Endothelial cell (in vitro differentiated cells): Measurements from ENCODE around the gene EOGT. TPM values are rescaled to one million over a fixed set of nuclear protein-coding genes. Genes with fewer than 3 reads are reported as not detected.

ENCODE experiments used
- DNase-seq: peaks from one replicate; pipeline ENCODE4 v3.0.0; 2021; ENCODE audit warnings: low spot score
- H3K27ac Mint-ChIP-seq: one replicate; pipeline ENCODE4 v1.8.0; 2021; ENCODE audit warnings: mixed read lengths, inconsistent platforms; ENCODE audit not compliant: unreplicated experiment
- H3K27me3 Mint-ChIP-seq: one replicate; pipeline ENCODE4 v1.8.0; 2021; ENCODE audit warnings: mild to moderate bottlenecking, moderate library complexity, mixed read lengths, inconsistent platforms; ENCODE audit not compliant: unreplicated experiment
- H3K36me3 Mint-ChIP-seq: one replicate; pipeline ENCODE4 v1.8.0; 2021; ENCODE audit warnings: mild to moderate bottlenecking, low read depth, mixed read lengths, inconsistent platforms; ENCODE audit not compliant: unreplicated experiment
- H3K4me1 Mint-ChIP-seq: one replicate; pipeline ENCODE4 v1.8.0; 2021; ENCODE audit warnings: mild to moderate bottlenecking, mixed read lengths, inconsistent platforms; ENCODE audit not compliant: unreplicated experiment
- H3K4me3 Mint-ChIP-seq: one replicate; pipeline ENCODE4 v1.8.0; 2021; ENCODE audit warnings: mild to moderate bottlenecking, mixed read lengths, inconsistent platforms; ENCODE audit not compliant: unreplicated experiment
- H3K9me3 Mint-ChIP-seq: one replicate; pipeline ENCODE4 v1.8.0; 2021; ENCODE audit warnings: mixed read lengths, inconsistent platforms; ENCODE audit not compliant: unreplicated experiment
- CTCF ChIP-seq: fragments of 200-600 bp; sonication (generic); IDR thresholded peaks from one replicate; pipeline ENCODE4 v1.5.0; 2021; ENCODE audit warnings: antibody characterized with exemption; ENCODE audit not compliant: unreplicated experiment
- total RNA-seq: library from RNA; stranded (reverse); fragmentation: NEBNext Ultra II Directional; extraction: Animal tissue kit (Norgen Biotek cat#: 25700); gene quantifications from one replicate; pipeline ENCODE4 v1.2.1, GENCODE V29; 2021; ENCODE audit not compliant: unreplicated experiment

Gene EOGT
- total RNA-seq, 1 donor from 2014 or later, result 165 TPM

GRCh38 chr3:69032737-69033136 is 19.3 kb upstream of the EOGT start:
- H3K27me3 Mint-ChIP-seq, result no peaks in the 10 kb centered on the region
- H3K36me3 Mint-ChIP-seq, result peaks cover 35% of the 10 kb centered on the region
- no peaks in the 10 kb centered on the region for H3K4me1 Mint-ChIP-seq
- no peak for TF ChIP-seq CTCF
- no peak for DNase-seq
- no peak overlapping the region for H3K27ac Mint-ChIP-seq
- no peaks in the 10 kb centered on the region for H3K9me3 Mint-ChIP-seq
- no peak overlapping the region for H3K4me3 Mint-ChIP-seq

GRCh38 chr3:69032142-69032541 is 18.7 kb upstream of the EOGT start:
- no peak overlapping the region for H3K27ac Mint-ChIP-seq
- DNase-seq, result no peak

GRCh38 chr3:69031635-69032034 is 18.2 kb upstream of the EOGT start:
- no peaks in the 10 kb centered on the region for H3K9me3 Mint-ChIP-seq

More at GRCh38 chr3:69032142-69032541, 18.7 kb upstream of the EOGT start:
- Mint-ChIP-seq H3K4me3 (no peak overlapping the region), H3K9me3 (no peaks in the 10 kb centered on the region), H3K4me1 (no peaks in the 10 kb centered on the region), H3K27me3 (no peaks in the 10 kb centered on the region), H3K36me3 (peaks cover 35% of the 10 kb centered on the region)
- TF ChIP-seq CTCF, result no peak

GRCh38 chr3:69020857-69021256 is 7.4 kb upstream of the EOGT start:
- no peak for DNase-seq
- TF ChIP-seq CTCF, result no peak
- Mint-ChIP-seq H3K9me3 (no peaks in the 10 kb centered on the region), H3K27me3 (peaks cover 1% of the 10 kb centered on the region), H3K4me3 (no peak overlapping the region), H3K27ac (no peak overlapping the region), H3K4me1 (peaks cover 10% of the 10 kb centered on the region), H3K36me3 (peaks cover 13% of the 10 kb centered on the region)

More at GRCh38 chr3:69031635-69032034, 18.2 kb upstream of the EOGT start:
- H3K27me3 Mint-ChIP-seq, result no peaks in the 10 kb centered on the region
- no peak overlapping the region for H3K4me3 Mint-ChIP-seq
- no peak overlapping the region for H3K27ac Mint-ChIP-seq
- no peak for DNase-seq
- H3K4me1 Mint-ChIP-seq, result no peaks in the 10 kb centered on the region
- no peak for TF ChIP-seq CTCF
- peaks cover 35% of the 10 kb centered on the region for H3K36me3 Mint-ChIP-seq

GRCh38 chr3:69020424-69020823 is 6.9 kb upstream of the EOGT start:
- H3K4me1 Mint-ChIP-seq, result peaks cover 7% of the 10 kb centered on the region
- no peaks in the 10 kb centered on the region for H3K9me3 Mint-ChIP-seq
- no peak for DNase-seq
- H3K36me3 Mint-ChIP-seq, result peaks cover 9% of the 10 kb centered on the region
- no peaks in the 10 kb centered on the region for H3K27me3 Mint-ChIP-seq
- H3K27ac Mint-ChIP-seq, result no peak overlapping the region
- TF ChIP-seq CTCF, result peak; percentile 13
- no peak overlapping the region for H3K4me3 Mint-ChIP-seq
